ENCODE data around the gene THRA. TPM values are rescaled to one million over a fixed set of nuclear protein-coding genes. Genes with fewer than 3 reads are reported as not detected.

THRA gene
- total RNA-seq, 1 experiment from 2014 or later: 10.1 TPM

DNA sequence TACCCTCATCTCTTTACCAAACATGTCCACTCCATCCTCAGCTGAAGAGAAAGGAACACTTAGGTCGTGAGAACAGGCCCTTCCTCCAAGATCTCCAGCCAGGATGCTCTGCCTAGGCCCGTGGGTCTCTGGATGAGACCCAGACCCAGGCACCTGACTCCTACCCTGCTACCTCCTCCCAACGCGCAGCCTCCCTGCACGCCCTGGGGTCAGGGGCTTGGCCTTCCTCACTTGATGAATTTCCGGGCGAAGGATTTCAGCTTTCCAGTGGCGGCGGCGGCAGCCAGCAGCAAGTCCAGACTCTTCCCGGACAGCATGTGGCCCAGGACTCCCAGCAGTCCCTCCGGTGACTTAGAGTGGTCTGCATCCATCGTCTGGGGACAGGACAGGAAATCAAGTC is 34.2 kb upstream of the THRA start:
- no peak overlapping the region for H2BK120ac ChIP-seq (ENCODE audit: low read depth, low read length, poor library complexity, severe bottlenecking)
- H4K91ac ChIP-seq (ENCODE audit: insufficient read length, low read depth, low read length): no peak overlapping the region
- WGBS (ENCODE audit: extremely low coverage, insufficient read length, low lambda C conversion rate): no CpG with 5 or more reads among the region's 13 CpGs
- no peak overlapping the region for H2AFZ ChIP-seq (ENCODE audit: low read length)
- H3K27ac ChIP-seq (ENCODE audit: insufficient read length, low read depth, low read length): no peak overlapping the region
- no peaks in the 10 kb centered on the region for H3K79me2 ChIP-seq (ENCODE audit: insufficient read depth, low read length)
- H3K9ac ChIP-seq (ENCODE audit: extremely low read depth, insufficient read length, low read length): no peak overlapping the region
- no peak overlapping the region for H3K4me2 ChIP-seq (ENCODE audit: insufficient read depth, insufficient read length, low read length)
- peak overlapping the region in 1 of 3 experiments; percentile 45; a peak in 2 of 7 replicates for H3K27ac Mint-ChIP-seq
- no peak overlapping the region for H4K8ac ChIP-seq (replicated peaks; ENCODE audit: insufficient read length, low read depth, low read length)
- DNase-seq: no peak
- H3K79me1 ChIP-seq (ENCODE audit: insufficient read depth, low read depth, low read length, poor library complexity, severe bottlenecking): no peaks in the 10 kb centered on the region
- H2BK20ac ChIP-seq (ENCODE audit: low read depth, low read length, poor library complexity, severe bottlenecking): no peak overlapping the region
- no peak overlapping the region for H3K4me3 Mint-ChIP-seq
- H3K27me3 ChIP-seq (ENCODE audit: insufficient read depth, low read length): no peaks in the 10 kb centered on the region
- peaks cover 1 to 7% of the 10 kb centered on the region in 2 experiments; a peak in 2 of 4 replicates for H3K4me1 Mint-ChIP-seq
- no peak overlapping the region for H3K14ac ChIP-seq (ENCODE audit: insufficient read depth, low read length)
- peaks cover 44 to 78% (median 71%) of the 10 kb centered on the region in 3 experiments; a peak in 6 of 7 replicates for H3K36me3 Mint-ChIP-seq (ENCODE audit: insufficient read depth in 1 of 3, low read depth in 3 of 3)
- no peaks in the 10 kb centered on the region for H4K20me1 ChIP-seq (ENCODE audit: control insufficient read depth, insufficient read depth, insufficient read length)
- H3K4ac ChIP-seq (ENCODE audit: low read depth, low read length): no peak overlapping the region
- no peak overlapping the region for H3K56ac ChIP-seq (ENCODE audit: insufficient read length, low read depth, low read length)
- TF ChIP-seq, protein P1, sequence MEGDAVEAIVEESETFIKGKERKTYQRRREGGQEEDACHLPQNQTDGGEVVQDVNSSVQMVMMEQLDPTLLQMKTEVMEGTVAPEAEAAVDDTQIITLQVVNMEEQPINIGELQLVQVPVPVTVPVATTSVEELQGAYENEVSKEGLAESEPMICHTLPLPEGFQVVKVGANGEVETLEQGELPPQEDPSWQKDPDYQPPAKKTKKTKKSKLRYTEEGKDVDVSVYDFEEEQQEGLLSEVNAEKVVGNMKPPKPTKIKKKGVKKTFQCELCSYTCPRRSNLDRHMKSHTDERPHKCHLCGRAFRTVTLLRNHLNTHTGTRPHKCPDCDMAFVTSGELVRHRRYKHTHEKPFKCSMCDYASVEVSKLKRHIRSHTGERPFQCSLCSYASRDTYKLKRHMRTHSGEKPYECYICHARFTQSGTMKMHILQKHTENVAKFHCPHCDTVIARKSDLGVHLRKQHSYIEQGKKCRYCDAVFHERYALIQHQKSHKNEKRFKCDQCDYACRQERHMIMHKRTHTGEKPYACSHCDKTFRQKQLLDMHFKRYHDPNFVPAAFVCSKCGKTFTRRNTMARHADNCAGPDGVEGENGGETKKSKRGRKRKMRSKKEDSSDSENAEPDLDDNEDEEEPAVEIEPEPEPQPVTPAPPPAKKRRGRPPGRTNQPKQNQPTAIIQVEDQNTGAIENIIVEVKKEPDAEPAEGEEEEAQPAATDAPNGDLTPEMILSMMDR (conservative IDR thresholded peaks at IDR 0.05): no peak
- H2BK15ac ChIP-seq (ENCODE audit: low read depth, low read length): no peak overlapping the region
- no peak overlapping the region for H3K23ac ChIP-seq (ENCODE audit: insufficient read length, low read depth, low read length)
- no peaks in the 10 kb centered on the region for H3K9me3 Mint-ChIP-seq
- no peaks in the 10 kb centered on the region for H3K23me2 ChIP-seq (ENCODE audit: insufficient read length, low read depth, low read length, poor library complexity, severe bottlenecking)
- H2BK5ac ChIP-seq (ENCODE audit: insufficient read length, low read length): no peak overlapping the region
- no peak overlapping the region for H4K5ac ChIP-seq (ENCODE audit: insufficient read length, low read depth, low read length)
- H3K18ac ChIP-seq (ENCODE audit: insufficient read length, low read depth, low read length): no peak overlapping the region
- H2AK5ac ChIP-seq (ENCODE audit: insufficient read length, low read length): no peak overlapping the region
- H3K27me3 Mint-ChIP-seq (ENCODE audit: low read depth): no peaks in the 10 kb centered on the region
- no peaks in the 10 kb centered on the region for H3K4me1 ChIP-seq (ENCODE audit: insufficient read depth, low read length)
- H2BK12ac ChIP-seq (ENCODE audit: insufficient read length, low read depth, low read length): no peak overlapping the region
- H3T11ph ChIP-seq (ENCODE audit: low read length): no peak overlapping the region
- H3K9me3 ChIP-seq (ENCODE audit: control insufficient read depth, low read depth, low read length): no peaks in the 10 kb centered on the region
